Stimulated activated CD8-positive, alpha-beta memory T cell treated with anti-CD3 and anti-CD28 coated beads, Interleukin-7, amount 100 ng/mL, for 4 hours (primary cell): ENCODE data around the gene USP35.
"Not testable (repeated sequence)": the region's sequence is repeated elsewhere in the genome, so short reads cannot be mapped to it uniquely, and the experiment has no call there.

Source experiments
- DNase-seq, 2 donors: peaks; one replicate each; pipeline ENCODE4 v3.0.0-alpha.2; 2020; ENCODE audit warnings: low read depth in 2 of 2

USP35 gene

DNA sequence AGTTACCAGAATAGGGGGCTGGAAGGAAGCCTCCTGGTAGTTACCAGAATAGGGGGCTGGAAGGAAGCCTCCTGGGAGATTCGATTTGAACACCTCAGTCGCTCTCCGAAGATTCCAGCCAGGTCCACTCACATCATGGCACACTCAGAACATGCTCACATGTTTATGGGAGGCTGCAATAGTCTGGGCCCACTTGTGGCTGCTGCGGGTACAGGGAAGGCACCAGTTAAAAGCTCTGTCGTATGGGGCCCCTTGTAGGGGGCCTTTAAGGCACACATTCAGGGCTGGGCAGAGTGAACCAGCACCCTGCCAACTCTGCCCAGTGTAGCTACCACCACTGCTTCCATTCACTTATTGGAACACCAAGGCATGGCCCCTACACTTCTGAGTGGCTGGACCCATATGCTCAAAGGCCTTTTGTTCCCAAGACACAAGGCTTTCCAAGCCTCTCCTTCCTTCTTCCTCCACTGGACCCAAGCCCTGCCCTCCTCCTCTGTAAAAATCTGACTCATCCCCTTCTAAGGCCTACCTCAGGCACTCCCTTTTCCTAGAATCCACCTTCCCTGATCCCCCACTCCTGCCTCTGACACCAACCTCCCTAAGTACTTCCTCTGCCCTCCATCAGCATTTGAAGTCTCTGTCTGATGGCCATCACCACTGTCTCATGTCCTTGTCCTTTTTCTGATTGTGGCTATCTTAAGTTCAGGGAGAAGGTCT lies 28.0 kb downstream of the USP35 start:
- DNase-seq: no peak

DNA sequence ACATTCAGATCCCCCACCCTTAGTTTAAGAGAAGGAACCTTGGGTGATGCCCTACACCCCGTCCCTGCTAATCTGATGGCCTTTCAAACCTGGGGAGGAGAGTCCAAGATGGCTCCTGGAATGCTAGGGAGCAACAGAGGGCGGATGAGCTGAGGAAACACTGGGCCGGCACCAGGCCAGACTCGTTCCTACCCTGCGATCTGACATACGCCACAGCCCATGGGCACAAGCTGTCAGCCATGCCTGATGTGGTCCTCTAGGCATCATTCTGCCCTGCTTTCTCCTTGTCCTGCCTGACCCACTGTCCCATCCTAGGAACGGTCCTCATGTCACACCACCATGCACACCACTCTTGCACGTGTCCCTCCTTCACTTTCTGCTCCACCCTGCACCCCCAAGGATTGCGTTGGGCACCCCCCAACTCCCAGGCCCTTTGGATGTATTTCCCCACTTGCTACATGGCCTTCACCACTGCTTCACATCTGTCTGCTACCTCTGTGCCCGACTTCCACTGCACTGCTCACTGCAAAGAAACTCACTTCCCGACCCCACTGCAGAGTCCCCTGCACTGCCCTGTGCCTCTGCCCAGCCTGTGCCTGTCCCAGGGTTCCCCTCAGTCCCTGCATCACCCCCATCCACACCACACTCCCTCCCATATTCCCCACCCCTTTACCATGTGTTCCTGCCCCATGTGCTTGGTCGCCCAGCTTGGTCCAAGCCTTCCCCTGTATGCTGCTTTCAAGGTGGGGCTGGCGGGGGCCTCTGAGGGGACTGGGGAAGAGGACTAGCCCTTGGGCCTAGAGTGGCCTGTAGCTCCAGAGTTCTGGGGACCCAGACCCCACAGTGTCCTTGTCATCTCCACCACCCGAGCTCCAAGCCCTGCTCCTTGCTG lies 29.2 kb downstream of the USP35 start:
- DNase-seq: no peak

DNA sequence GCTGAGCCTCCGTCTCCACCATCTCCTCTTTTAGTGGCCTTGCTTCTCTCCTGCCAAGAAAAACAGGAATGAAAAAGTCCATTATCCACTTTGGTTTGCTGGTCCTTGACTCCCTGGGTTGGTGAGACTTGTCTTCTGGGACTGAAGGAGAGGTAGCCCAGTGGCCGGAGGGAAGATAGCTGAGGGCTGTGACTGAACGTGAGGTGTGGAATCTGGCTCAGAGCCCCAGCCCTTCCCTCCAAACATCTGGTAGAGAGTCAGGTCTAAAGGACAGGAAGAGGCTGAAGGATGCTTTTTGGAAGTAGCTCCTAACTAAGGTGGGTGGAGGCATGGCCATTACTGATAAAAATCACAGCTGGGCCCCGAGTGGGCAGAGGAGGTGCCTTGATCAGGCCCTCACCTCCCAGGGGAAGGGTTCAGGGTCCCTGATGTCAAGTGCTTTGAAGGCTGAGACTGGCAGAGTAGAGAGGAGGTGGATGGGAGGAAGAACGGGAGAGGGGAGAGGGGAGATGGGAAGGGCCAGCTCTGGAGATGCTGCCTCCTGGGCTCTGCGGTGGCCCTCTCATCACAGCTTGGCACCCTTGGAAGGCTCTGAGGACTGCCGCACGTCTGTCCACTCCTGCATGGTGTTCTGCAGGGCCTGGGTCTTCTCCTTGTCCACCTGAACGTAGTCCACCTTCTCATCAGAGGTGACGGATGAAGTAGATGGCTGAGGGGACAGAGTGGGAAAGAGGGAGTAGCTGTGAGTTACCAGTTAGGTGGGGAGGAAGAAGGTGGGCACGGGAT lies 30.2 kb downstream of the USP35 start:
- DNase-seq: no peak

DNA sequence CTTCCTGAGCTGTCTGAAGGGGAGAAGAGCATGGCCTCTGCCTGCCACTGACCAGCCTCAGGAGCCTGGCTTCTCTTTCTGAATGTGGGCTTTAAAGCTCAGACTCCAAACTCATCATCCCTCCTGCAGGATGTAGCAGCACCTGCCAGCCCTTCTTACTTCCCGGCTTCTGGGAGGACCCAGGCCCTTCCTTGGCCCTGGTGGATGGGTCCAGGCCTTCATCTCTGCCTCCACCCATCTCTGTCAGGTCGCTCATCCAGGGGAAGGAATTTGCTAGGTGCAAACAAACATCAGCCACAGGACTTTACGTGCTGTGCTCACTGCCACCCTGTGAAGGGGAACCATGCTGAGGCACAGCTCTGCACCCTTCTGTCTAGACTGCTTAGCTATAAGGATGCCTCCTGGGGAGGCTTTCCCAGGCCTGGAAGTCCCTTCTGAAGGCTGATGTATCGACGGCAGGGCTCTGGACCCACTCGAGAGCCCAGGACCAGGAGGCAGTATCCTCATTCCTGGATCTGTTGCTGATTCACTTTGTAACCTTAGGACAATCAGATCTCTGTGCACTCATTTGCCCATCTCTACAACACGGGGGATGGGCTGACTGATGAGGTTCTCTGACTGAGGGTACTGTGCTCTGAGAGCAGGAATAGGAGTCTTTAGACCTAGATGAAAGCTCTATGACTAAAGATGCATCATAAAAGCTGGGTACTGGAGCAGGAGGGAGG lies 30.9 kb downstream of the USP35 start:
- no peak for DNase-seq

DNA sequence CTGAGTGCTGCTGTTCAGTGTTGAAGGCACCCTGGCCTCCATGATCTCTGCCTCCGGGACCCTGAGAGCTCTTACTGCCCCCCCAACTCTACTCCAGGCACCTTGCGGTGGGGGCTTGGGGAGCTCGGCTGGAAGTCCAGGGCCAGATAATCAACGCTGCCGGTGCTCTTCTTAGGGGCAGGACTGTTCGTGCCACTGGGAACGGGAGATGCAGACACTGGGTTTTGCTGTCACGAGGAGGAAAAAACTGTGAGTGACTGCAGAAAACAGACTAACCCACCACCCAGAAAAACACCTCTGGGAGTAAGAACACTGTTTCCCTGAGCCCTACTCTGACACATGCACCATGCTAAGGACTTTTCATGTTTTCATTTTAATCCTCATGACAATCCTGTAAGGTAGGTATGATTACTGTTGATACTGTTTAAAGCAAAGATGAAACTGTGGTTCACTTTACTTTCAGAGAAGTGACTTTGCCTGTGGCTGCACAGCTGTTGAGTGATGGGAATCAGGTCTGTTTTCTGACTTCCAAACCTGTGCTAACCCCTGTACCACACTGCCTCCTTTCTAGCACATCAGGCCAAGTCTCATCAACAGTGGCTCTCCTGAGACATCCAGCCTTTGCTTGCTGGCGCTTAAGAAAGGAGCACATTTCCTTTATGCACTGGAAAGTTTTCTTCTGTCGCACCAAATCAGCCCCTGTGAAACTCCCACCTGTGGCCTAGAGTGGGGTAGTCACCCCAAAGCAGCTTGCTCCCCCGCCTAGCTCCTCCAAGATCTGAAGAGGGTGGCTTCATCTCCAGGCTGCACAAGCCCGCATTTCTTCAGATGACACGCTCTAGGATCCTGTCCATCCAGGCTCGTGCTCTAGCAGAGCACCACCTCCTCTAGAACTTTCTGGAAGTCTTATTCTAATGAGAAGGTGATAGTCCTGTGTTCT lies 31.8 kb downstream of the USP35 start:
- no peak for DNase-seq

DNA sequence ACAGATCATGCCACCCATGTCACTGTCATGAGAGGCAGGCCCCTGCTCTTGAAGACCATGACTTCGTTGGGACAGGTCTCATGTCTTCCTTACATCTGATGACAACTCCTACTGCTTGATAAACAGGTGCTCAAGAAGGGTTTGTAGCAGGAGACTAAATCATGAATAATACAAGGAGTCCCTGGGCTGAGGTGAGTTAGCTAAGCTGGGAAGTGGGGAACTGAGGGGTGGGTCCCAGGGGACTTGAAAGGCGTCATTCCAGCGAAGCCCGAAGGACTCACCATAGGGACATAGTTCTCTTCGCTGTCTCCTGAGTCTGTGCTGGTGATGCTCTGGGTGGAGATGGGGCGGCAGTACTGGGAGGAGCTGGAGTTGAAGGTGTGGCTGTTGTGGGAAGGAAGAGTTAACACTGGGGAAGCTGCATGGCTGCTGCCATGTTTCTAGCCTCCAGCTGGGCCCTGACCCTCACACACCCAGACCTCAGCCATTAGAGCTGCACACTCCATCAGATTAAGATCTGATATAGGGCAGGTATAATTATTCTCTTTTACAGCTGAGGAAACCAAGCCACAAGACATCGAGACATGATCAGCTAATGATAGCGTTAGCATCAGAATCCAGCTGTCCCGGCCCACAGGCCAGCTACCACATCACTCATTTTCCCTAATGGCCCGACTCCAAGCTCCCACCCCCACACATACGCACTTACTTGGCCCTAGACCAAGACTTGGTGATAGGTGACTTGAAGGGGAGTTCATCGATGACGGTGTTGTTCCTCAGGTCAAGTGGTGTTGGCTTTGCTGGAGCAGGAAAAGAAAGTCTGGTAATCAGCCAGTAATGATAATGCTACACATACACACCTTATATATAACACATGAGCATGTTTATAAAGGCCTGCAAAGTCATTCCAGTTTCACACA lies 32.9 kb downstream of the USP35 start:
- DNase-seq: no peak

DNA sequence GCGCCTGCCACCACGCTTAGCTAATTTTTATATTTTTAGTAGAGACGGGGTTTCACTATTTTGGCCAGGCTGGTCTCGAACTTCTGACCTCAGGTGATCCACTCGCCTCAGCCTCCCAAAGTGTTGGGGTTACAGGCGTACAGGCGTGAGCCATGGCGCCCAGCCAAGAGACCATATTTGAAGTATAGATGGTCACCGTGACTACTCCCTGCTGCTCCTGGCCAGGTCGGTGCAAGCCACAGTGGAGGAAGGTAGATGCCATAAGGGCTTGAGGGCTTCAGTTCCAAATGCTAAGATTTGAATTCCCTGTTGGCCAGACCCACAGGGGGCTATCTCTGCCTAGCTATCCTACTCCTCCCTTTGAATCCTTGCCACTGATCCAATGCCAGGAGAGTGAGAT lies 34.0 kb downstream of the USP35 start:
- not testable (repeated sequence) for DNase-seq

DNA sequence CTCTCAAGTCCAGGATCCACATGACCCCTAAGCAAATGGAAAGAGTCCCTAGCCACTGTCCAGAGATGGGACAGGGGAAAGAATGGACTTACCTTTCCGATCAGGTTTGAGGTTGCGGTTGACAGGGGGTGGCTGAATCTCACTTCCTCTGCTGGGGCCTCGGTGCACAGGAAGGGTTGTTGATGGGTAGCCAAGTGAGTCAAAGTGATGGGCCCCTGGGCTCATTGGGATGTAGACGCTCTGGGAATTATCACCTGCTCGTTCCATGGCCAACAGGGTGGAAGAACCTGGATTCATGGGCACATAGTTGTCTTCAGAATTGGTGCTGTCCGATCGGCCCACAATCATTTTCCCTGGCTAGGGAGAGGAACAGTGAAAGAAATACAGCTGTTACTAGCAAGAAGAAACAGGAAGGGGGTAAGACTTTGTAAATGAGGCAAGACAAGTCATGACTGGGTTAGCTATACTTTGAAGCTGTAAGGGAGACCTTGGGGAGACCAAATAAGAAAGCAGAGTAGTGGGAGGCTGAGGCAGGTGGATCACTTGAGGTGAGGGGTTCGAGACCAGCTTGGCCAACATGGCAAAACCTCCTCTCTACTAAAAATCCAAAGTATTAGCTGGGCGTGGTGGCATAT lies 34.7 kb downstream of the USP35 start:
- DNase-seq: no peak

DNA sequence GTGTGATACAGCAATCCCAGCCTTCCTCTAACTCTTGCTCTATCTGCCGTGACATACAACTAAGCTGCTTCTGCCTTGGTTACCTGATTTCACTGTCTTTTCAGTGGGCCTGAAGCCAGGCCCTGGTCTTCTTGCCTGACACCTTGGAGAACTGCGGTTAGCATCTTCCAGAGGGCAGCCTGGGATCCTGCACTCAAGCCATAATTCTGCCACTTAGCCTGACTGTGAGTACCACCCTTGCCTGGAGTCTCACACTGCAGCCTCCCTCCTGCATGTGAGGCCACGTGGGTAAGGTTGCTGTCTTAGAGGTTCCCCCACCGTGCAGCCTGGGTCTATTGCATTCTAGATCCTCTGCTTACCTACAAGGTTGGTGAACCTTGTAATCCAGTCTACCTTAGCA lies 35.8 kb downstream of the USP35 start:
- no peak for DNase-seq

DNA sequence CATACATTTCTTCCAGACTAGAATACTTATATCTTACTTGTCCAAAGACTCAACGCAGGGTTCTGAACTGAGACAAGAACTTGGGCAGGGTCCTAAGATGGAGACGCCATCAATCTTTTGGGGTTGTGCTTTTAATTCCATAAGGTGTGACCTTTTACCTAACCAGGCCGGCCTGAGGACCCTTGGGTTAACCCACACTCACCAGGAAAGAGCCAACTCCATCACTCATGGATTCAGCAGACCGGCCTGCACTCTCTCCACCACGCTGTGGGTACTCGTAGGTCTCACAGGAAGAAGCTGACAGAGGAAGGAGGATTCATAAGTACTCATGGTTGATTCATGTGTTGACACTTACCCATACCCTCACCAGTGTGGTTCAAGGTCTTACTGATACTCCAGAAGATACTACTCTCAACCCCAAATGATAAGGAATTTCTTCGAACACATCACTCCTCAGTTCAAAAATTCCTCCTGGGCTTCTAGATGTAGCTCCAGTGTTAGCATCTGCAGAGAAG lies 36.2 kb downstream of the USP35 start:
- DNase-seq: no peak

DNA sequence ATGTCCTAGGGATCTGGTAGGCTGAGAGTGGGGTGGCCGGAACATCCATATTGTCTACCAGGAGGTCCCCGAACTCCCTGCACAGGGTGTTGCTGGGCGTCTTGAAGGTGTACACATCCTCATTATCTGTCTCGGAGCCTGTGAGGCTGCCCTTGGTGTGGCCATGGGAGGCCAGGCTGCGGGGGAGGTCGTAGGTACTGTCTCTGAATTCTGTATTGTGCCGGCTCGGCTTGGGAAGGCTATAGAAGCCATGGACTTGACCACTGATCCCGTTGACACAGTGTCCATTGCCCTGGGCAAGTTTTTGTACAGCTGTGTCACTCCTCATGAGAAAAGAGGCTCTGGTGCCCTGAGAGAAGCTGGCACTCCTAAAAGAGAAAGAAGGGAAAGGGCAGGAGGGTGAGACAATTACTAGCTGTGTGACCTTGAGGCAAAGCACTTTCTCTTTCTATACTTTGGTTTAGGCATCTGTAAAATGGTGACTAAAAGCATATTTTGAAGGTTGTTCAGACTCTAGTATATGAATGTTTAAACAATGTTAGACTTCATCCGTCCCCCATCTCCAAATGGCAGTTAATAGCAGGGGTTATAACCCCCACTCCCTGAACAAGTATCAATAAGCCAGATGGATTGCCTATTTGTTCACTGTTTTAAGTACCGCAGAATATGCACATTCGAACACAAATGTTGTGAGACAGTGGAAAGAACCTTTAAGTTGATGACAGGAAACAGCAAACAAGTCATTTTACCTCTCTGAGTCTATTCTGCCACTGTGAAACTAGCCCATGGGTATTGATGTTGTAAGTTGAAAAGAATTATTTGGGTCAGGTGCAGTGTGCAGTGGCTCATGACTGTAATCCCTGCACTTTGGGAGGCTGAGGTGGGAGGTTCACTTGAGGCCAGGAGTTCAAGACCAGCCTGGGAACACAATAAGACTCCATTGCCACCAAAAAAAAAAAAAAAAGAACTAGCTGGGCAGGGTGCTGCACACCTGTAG lies 38.3 kb downstream of the USP35 start:
- no peak for DNase-seq

DNA sequence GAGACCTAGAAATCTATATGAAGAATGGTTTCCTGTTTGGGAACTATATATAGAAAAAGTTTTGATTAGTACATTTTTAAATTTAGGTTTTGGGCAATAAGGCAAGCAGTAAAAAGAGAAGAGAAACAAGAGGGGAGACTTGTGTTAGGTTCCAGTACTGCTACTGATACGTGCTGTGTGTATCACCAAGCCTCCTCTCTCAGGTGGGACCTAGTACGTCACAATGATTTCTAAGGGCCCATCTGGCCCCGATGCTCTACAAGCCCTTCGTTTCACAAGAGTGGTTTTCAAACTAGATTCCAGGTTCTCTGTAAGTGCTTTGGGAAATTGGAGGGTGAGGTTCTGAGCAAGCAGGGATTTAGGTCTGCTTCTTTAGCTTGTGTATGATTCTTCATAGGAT lies 39.2 kb downstream of the USP35 start:
- no peak for DNase-seq

DNA sequence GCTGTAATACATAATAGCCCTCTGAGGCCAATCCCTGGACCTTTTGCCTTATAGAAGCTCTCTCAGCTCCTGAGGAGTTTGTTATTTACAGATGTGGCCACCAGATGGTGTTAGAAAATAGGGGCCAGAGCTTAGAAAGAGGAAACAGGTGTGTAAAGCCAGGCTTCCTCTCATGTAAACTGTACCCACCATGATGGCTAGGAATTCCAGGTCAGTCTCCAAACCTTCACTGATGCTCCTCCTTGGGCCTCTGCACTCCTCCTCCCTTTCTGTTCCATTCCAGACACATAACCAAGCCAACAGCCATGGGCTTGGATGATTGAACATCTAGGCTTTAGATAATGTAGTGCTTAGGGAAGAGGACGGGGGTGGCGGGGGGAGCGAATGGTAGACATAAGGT lies 39.7 kb downstream of the USP35 start:
- DNase-seq: no peak

DNA sequence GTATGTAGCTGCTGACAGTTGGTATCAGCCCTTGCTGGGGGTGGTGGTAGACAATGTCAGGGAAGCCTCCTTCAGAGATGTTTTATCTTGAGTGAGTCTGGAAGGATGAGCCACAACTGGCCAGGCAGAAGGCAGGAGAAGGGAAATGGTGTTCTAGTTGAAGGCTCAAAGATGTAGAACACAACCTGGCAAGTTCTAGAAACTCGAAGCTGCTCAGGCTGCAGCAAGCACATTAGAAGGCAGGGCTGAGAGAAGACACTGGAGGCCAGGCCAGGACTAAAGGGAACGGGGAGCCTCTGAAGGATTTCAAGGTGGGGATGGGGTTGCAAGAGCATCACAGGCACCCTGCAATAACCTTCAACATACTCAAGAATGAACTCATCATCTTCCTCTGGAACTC lies 40.4 kb downstream of the USP35 start:
- DNase-seq: no peak

DNA sequence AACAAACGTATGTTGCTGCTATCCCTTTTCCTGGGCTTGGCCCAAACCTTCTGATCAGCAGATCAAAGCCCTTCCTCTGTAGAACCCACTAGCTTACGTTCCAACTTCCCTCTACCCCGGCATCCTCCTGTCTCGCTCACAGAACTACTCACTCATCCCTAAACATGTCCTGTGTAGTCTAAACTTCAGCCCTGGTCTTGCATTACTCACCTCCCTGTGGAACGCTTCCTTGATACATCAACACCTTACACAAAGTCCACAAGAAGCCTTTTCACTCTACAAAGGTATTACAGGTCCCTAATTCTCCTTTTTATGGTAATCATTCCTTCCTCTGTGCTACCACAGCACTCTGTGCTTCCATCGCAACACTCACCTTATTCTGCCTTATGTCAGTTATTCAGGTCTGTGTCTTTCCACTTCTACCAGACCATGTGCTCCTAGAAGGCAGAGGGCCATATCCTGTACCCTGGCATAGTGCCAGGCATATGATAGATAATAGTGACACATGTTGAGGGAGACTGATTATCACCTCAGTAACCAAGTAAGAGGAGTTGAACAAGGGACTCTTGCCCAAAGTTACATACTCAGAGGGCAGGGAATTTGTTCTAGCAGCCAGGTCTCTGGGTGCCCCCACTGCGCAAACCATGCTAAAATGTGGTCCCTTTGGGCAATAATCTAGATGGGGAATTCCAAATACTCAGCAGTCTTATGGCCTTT lies 41.6 kb downstream of the USP35 start:
- DNase-seq: no peak

DNA sequence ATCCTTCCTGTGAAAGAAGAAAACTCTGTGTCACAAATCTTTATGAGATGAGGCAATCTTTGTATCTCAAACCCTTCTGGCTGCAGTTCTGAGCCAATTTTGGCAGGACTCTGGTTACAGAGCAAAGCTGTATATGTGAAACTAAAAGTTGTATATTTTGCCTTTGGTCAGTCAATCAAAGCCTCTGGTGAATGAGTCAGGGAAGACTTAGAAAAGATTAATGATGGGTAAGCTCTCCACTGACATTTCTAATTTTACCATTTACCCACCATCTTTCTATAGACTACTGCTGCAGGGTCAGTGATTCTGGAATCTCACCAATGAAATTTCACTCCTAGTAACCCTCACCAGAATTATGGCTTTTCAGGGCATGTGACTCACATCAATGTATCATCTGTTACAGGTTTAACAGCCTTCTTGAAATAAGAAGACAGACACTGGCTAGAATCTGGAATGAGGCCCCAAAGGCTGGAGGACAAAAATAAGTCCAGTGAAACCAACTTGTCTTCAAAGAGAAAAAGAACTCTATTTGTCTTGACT lies 43.3 kb downstream of the USP35 start:
- DNase-seq: no peak

DNA sequence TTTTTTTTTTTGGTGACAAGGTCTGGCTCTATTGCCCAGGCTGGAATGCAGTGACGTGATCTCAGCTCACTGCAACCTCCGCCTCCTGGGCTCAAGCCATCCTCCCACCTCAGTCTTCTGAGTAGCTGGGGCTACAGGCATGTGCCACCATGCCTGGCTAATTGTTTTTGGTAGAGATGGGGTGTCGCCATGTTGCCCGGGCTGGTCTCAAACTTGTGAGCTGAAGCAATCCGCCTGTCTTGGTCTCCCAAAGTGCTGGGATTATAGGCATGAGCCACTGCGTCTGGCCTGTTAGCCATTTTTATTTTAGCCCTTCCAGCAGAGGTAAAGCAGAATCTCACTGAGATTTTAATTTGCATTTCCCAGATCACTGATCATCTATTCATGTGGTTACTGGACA lies 44.3 kb downstream of the USP35 start:
- not testable (repeated sequence) for DNase-seq
